LoVo (cell line): ENCODE measurements around the gene COL12A1.

Source experiments
- DNase-seq: peaks from one replicate; pipeline ENCODE4 v3.0.0-alpha.2; 2016; ENCODE audit warnings: low spot score

COL12A1 gene

GRCh38 chr6:75096966-75097365 lies 108.9 kb downstream of the COL12A1 start:
- DNase-seq = no peak

GRCh38 chr6:75094614-75095200 lies 111.1 kb downstream of the COL12A1 start:
- no peak for DNase-seq

- no peak for DNase-seq
Observed at GRCh38 chr6:75091467-75092190, 114.2 kb downstream of the COL12A1 start.

DNA sequence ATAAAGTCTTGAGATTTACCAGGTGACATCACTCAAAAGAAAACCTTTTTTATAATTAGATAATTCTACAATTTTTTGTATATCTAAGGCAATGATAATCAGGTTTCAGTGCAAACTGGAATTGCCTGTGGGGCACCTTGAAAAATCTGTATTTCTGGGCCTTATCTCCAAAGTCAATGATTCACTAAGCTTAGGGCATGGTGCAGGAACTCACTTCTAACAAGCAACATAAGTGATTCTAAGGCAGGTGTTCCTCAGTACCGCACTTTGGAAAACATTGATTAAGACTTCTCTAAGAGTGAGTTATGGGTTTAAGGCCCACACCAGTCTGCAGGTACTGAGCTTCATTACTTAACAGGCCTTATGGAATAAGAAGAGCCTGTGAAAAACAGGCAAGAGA lies 115.3 kb downstream of the COL12A1 start:
- DNase-seq = no peak

GRCh38 chr6:75089921-75090320 lies 115.9 kb downstream of the COL12A1 start:
- no peak for DNase-seq

- DNase-seq = no peak
Observed at GRCh38 chr6:75089151-75089897, 116.5 kb downstream of the COL12A1 start.

DNA sequence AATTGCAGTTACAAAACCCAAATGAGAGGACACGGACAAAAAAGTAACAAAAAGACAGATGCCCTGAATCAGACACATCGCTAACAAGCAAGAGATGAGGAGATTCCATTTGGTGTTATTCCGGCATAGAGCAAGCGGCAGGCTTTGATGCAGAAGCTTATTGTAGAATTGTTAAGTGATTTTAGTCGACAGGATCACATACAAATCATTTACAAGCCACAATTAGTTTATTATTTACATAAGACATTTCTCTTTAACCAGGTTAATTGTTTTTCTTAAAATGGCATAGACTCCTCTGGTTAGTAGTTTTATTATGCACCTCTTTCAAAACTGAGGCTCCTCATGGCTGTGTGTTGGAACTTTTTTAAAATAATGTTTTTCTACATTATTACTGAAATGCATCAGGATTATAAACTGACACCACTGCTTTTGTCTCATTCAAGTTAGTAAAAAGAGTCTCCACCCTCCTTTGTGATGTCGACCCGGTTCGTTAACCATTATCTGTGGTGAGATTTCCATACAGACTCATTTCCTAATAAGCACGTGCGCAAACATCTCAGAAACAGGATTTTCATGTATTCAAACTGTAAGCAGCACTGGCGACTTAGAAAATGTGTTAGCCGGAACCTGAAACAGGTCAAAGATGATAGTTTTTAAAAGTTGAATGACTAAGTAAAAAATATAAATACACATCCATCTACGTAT lies 119.8 kb downstream of the COL12A1 start:
- DNase-seq = no peak

DNA sequence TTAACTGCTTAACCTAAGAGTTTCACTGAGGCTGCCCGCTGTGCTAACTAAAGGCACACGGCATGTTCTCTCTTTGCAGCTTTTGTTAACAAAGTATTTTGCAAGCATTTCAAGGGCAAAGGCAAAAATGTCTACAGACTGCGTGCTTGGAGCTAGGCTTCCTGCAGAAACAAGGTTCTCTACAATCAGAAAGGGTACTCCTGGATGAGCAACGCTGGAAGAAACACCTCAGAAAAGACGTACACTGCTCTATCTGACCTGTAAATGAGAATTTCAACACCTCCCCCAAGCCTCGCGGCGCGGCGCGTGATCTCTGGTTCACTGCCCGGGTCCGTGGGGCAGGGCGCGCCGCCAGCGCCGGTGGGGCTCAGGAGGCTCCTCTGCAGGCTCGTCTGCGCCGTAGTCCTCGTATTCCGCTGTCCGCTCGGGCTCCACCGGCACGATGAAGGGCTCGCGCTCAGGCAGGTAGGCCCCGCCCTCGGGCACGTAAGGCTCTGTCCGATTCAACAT lies 120.9 kb downstream of the COL12A1 start:
- DNase-seq = no peak

GRCh38 chr6:75084018-75084417 lies 121.8 kb downstream of the COL12A1 start:
- DNase-seq = no peak

GRCh38 chr6:75081921-75082320 lies 123.9 kb downstream of the COL12A1 start:
- DNase-seq = no peak

DNA sequence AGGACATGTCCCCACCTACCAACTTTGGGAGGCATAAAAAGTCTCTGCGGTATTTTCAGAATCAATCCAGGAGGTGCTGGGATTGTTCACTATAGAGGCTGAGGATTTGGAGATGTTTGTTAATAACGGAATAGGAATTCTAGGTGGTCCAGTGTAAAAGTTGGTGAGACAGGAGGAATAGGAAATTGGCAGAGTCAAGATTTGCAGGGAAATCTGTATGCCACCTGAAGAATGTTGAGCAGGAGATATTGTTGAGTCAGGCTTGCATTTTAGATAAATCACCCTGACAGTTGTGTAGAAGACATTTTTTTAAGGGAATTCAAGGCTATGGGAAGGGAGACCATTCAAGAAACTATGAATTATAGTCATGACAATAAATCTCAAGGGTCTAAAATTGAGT lies 124.8 kb downstream of the COL12A1 start:
- DNase-seq = no peak

- DNase-seq = no peak
Observed at GRCh38 chr6:75079589-75079988, 126.3 kb downstream of the COL12A1 start.

- no peak for DNase-seq
Observed at GRCh38 chr6:75077701-75078100, 128.2 kb downstream of the COL12A1 start.

GRCh38 chr6:75076009-75076408 lies 129.8 kb downstream of the COL12A1 start:
- DNase-seq = no peak

DNA sequence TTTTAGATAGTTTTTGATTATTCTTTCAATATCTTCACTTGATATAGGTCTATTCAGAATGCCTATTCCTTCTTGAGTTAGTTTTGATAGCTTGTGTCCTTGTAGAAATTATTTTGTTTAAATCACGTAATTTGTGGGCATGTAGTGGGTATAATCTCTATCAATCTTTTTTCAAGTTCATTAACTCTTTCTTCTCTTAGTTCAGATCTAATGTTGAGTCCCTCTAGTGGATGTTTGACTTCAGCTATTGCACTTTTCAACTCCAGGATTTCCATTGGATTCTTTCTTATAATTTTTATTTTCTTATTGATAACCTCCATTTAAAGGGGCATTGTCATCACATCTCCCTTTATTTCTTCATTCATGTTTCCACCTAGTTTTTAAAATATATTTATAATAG lies 135.6 kb downstream of the COL12A1 start:
- DNase-seq = no peak

GRCh38 chr6:75065523-75065922 lies 140.3 kb downstream of the COL12A1 start:
- no peak for DNase-seq

DNA sequence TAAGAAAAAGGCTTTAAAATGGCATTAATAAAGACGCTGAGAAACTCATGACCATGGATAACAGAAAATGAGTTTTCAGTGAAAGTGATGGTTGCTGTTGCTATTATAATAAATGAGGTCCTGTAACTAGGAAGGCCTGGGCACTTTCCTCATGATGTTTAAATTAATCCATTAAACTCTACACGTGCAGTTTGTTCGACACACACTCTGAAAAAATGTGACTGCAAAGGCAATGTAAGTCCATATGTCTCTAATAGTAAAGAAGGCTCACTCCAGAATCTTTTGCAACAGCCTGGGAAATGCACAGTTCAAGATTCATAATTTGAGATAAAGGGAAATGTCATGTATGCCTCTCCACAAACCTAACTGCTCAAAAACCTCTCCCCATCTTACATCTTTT lies 153.4 kb downstream of the COL12A1 start:
- no peak for DNase-seq

DNA sequence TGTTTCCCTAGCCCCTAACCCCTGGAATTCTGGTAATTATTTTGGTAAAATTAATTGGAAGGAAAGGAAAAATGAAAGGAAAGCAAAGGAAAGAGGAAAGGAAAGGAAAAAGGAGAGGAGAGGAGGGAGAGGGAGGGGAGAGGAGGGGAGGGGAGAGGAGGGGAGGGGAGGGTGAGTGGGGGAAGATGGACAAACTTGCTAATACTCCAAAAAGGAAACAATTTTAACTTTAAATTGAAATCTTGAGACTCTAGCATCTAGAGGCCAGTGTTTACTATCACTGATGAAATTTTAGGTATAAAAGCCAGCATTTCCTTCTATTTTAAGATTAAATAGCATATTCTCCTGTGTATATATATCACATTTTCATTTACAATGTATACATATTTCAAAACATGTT lies 156.5 kb downstream of the COL12A1 start:
- no peak for DNase-seq

- DNase-seq = no peak
Observed at GRCh38 chr6:75044846-75045245, 161.0 kb downstream of the COL12A1 start.

DNA sequence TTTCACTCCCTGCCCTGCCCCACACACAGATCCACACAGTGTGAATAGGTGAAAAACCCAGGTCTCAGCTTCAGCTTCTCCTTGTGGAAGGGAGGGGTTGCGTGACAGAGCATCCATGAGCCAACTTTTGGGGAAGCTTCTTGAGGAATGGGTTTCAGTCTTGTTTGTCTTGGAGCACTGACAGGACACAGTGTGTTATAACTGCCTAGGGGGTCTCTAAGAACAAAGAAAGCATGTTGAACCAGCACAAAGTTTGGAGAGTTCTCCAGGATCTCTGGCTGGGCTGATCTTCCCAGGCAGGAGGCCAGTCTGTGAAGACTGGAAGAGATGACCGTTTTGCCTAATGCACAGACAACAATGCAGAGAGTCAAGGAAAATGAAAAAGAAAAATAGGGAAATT lies 164.5 kb downstream of the COL12A1 start:
- DNase-seq = no peak
